HEK293 (cell line): ENCODE data around the gene LAD1.

ENCODE experiments used
- ZNF18 ChIP-seq: fragments of 450-650 bp; formaldehyde crosslinking; IDR thresholded peaks from 2 replicates; pipeline ENCODE4 v1.5.1; 2016; ENCODE audit warnings: missing biosample characterization, missing genetic modification characterization
- ZNF747 ChIP-seq: fragments of 450-650 bp; formaldehyde crosslinking; IDR thresholded peaks from 2 replicates; pipeline ENCODE4 v1.5.1; 2016; ENCODE audit warnings: missing biosample characterization, missing genetic modification characterization

- no peak for TF ChIP-seq ZNF747
- TF ChIP-seq ZNF18 (tag by site-specific recombination) = no peak
These were observed 57.7 kb downstream of the LAD1 start for GRCh38 chr1:201341377-201341776.
